ENCODE results near the gene HS1BP3. TPM values are rescaled to one million over a fixed set of nuclear protein-coding genes. Genes with fewer than 3 reads are reported as not detected.
A peak's percentile ranks its signal among the peaks of the same experiment; 100 is the strongest.

The HS1BP3 gene
- total RNA-seq, 1 donor from 2014 or later: 21.0 TPM

DNA sequence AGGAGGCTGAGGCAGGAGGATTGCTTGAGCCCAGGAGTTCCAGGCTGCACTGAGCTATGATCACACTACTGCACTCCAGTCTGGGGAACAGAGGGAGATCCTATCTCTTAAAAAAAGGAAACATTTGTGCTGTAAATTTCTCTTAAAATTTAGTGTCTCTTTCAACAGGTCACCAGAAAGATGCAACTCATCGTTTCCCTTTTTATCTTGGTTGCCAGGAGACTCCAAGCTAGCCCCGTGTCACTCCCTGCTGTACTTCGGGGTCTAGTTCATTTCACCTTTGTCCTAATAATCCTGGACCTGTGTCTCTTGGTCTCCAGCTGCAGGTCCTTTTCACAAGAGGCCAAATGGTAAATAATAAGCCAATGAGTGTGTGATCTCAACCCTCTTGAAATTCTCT, 7.1 kb downstream of the HS1BP3 start:
- H3K4me2 ChIP-seq (ENCODE audit: low read length): no peak overlapping the region
- DNase-seq (ENCODE audit: low read depth) (no peak), FAIRE-seq (no peak)
- Mint-ChIP-seq H3K4me1 (ENCODE audit: low read depth, unreplicated experiment) (peaks cover 17% of the 10 kb centered on the region), H3K4me3 (ENCODE audit: unreplicated experiment) (no peak overlapping the region), H3K9me3 (ENCODE audit: unreplicated experiment) (no peaks in the 10 kb centered on the region), H3K27ac (ENCODE audit: unreplicated experiment) (no peak overlapping the region), H3K27me3 (ENCODE audit: low read depth, unreplicated experiment) (no peaks in the 10 kb centered on the region), H3K36me3 (ENCODE audit: low read depth, unreplicated experiment) (peaks cover 4% of the 10 kb centered on the region)
- H3K4me3 ChIP-seq (ENCODE audit: insufficient read depth, low read depth, low read length): no peak overlapping the region
- no peak overlapping the region for H3K9ac ChIP-seq (ENCODE audit: low read length)
- H3K36me3 ChIP-seq (ENCODE audit: insufficient read depth, low read length): no peaks in the 10 kb centered on the region
- H4K20me1 ChIP-seq (ENCODE audit: insufficient read depth, low read length): peaks cover 15% of the 10 kb centered on the region
- H3K9me3 ChIP-seq (ENCODE audit: insufficient read depth, low read depth, low read length): no peaks in the 10 kb centered on the region
- no peak overlapping the region for H2AFZ ChIP-seq (ENCODE audit: low read depth, low read length)
- no peaks in the 10 kb centered on the region for H3K27me3 ChIP-seq (ENCODE audit: insufficient read depth, low read length)
- peaks cover 6% of the 10 kb centered on the region for H3K79me2 ChIP-seq (ENCODE audit: insufficient read depth, low read length)
- H3K27ac ChIP-seq (ENCODE audit: low read depth, low read length): no peak overlapping the region
- no peak for TF ChIP-seq EZH2 (IDR thresholded peaks at IDR 0.05; ENCODE audit: insufficient read depth, low read length)
- TF ChIP-seq, protein P1, sequence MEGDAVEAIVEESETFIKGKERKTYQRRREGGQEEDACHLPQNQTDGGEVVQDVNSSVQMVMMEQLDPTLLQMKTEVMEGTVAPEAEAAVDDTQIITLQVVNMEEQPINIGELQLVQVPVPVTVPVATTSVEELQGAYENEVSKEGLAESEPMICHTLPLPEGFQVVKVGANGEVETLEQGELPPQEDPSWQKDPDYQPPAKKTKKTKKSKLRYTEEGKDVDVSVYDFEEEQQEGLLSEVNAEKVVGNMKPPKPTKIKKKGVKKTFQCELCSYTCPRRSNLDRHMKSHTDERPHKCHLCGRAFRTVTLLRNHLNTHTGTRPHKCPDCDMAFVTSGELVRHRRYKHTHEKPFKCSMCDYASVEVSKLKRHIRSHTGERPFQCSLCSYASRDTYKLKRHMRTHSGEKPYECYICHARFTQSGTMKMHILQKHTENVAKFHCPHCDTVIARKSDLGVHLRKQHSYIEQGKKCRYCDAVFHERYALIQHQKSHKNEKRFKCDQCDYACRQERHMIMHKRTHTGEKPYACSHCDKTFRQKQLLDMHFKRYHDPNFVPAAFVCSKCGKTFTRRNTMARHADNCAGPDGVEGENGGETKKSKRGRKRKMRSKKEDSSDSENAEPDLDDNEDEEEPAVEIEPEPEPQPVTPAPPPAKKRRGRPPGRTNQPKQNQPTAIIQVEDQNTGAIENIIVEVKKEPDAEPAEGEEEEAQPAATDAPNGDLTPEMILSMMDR (IDR thresholded peaks at IDR 0.05; ENCODE audit: insufficient read depth, low read depth, low read length): no peak
- H3K4me1 ChIP-seq (ENCODE audit: insufficient read depth, low read length): peaks cover 17% of the 10 kb centered on the region

DNA sequence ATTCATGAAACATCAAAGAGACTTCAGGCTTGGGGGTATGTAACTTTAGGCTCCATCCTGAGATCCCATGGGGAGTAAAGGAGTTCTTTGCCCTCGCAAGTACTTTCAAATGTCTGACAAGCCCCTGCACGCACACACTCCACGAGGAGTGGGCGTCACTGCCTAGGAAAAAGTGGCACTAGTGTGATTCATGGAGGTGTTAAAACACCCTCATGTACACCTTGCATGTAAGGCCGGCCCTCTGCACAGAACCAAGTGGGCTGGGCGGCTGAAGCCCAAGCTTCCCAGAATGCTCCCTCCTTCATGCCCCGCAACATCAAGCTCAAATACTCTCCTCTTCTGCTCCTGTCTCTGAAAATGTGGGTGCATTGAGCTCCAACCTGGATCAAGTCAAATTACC, 7.8 kb downstream of the HS1BP3 start:
- H3K27me3 Mint-ChIP-seq (ENCODE audit: low read depth, unreplicated experiment): no peaks in the 10 kb centered on the region
- no peak for DNase-seq (ENCODE audit: low read depth)

DNA sequence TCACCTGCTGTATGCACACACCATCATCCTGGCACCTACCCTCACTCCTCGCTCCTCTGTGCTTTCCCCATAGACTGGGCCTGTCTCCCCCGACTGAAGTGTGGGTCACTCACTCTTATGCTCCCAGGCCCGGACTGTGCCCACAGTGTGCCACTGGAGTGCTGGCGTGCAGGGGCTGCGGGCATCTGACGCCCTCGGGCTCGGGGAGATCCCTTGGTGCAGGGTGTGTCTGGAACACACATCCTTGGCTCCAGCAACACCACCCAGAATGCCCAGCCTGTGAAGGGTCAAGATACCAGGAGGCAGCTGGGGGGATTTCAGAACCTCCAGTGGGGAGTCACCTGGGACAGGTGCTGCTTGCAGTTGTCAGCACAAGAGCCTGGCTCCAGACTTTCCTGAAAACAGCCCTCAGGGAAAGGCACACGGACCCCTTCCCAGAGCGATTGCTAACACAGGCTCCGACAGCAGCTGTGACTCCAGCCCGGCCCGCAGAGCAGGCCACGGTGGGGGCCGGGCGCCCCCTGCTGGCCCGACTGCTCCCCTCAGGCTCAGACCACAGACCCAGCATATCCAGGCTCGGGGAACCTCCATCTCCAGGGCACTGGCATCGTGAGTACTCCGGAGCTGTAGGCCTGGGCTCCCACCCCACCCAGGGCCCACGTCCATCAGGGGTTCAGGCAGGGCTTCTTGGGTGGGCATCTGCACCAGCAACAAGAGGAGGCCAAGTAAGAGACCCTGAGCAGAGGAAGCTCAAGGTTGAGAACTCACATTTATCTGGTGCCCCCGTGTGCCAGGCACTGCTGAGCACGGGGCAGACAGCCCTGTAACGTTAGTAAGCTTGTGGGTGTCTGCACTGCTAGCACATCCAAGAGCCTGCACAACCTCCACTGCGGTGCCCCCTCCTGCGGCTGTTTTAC, 8.6 kb downstream of the HS1BP3 start:
- Mint-ChIP-seq H3K27ac (ENCODE audit: unreplicated experiment) (peak overlapping the region; percentile 77), H3K36me3 (ENCODE audit: low read depth, unreplicated experiment) (peaks cover 7% of the 10 kb centered on the region), H3K27me3 (ENCODE audit: low read depth, unreplicated experiment) (no peaks in the 10 kb centered on the region), H3K4me1 (ENCODE audit: low read depth, unreplicated experiment) (peaks cover 14% of the 10 kb centered on the region), H3K9me3 (ENCODE audit: unreplicated experiment) (no peaks in the 10 kb centered on the region), H3K4me3 (ENCODE audit: unreplicated experiment) (no peak overlapping the region)
- Histone ChIP-seq H3K27ac (ENCODE audit: low read depth, low read length) (peak overlapping the region; percentile 53), H3K27me3 (ENCODE audit: insufficient read depth, low read length) (no peaks in the 10 kb centered on the region), H3K9me3 (ENCODE audit: insufficient read depth, low read depth, low read length) (no peaks in the 10 kb centered on the region), H3K4me3 (ENCODE audit: insufficient read depth, low read depth, low read length) (no peak overlapping the region), H3K36me3 (ENCODE audit: insufficient read depth, low read length) (no peaks in the 10 kb centered on the region), H4K20me1 (ENCODE audit: insufficient read depth, low read length) (peaks cover 15% of the 10 kb centered on the region), H3K4me1 (ENCODE audit: insufficient read depth, low read length) (peaks cover 17% of the 10 kb centered on the region), H3K4me2 (ENCODE audit: low read length) (peak overlapping the region; percentile 4), H3K79me2 (ENCODE audit: insufficient read depth, low read length) (no peaks in the 10 kb centered on the region), H3K9ac (ENCODE audit: low read length) (peak overlapping the region; percentile 71), H2AFZ (ENCODE audit: low read depth, low read length) (no peak overlapping the region)
- TF ChIP-seq, protein P1 (IDR thresholded peaks at IDR 0.05; ENCODE audit: insufficient read depth, low read depth, low read length): peak; percentile 84
- no peak for TF ChIP-seq EZH2 (IDR thresholded peaks at IDR 0.05; ENCODE audit: insufficient read depth, low read length)
- DNase-seq (ENCODE audit: low read depth) (peak; percentile 23), FAIRE-seq (no peak)

More for the DNA sequence above, 7.8 kb downstream of the HS1BP3 start:
- peaks cover 4% of the 10 kb centered on the region for H3K36me3 Mint-ChIP-seq (ENCODE audit: low read depth, unreplicated experiment)
- H3K27ac Mint-ChIP-seq (ENCODE audit: unreplicated experiment): no peak overlapping the region
- Histone ChIP-seq H3K4me3 (ENCODE audit: insufficient read depth, low read depth, low read length) (no peak overlapping the region), H3K4me2 (ENCODE audit: low read length) (no peak overlapping the region), H3K36me3 (ENCODE audit: insufficient read depth, low read length) (no peaks in the 10 kb centered on the region), H3K79me2 (ENCODE audit: insufficient read depth, low read length) (no peaks in the 10 kb centered on the region), H4K20me1 (ENCODE audit: insufficient read depth, low read length) (peaks cover 15% of the 10 kb centered on the region), H3K9me3 (ENCODE audit: insufficient read depth, low read depth, low read length) (no peaks in the 10 kb centered on the region), H2AFZ (ENCODE audit: low read depth, low read length) (no peak overlapping the region), H3K27ac (ENCODE audit: low read depth, low read length) (no peak overlapping the region), H3K4me1 (ENCODE audit: insufficient read depth, low read length) (peaks cover 17% of the 10 kb centered on the region), H3K9ac (ENCODE audit: low read length) (no peak overlapping the region), H3K27me3 (ENCODE audit: insufficient read depth, low read length) (no peaks in the 10 kb centered on the region)
- H3K4me3 Mint-ChIP-seq (ENCODE audit: unreplicated experiment): no peak overlapping the region
- H3K4me1 Mint-ChIP-seq (ENCODE audit: low read depth, unreplicated experiment): peaks cover 14% of the 10 kb centered on the region
- no peak for TF ChIP-seq EZH2 (IDR thresholded peaks at IDR 0.05; ENCODE audit: insufficient read depth, low read length)
- no peaks in the 10 kb centered on the region for H3K9me3 Mint-ChIP-seq (ENCODE audit: unreplicated experiment)
- no peak for FAIRE-seq

All from astrocyte (in vitro differentiated cells and primary cell).